Measurements from ENCODE around the gene EPHB2.

DNA sequence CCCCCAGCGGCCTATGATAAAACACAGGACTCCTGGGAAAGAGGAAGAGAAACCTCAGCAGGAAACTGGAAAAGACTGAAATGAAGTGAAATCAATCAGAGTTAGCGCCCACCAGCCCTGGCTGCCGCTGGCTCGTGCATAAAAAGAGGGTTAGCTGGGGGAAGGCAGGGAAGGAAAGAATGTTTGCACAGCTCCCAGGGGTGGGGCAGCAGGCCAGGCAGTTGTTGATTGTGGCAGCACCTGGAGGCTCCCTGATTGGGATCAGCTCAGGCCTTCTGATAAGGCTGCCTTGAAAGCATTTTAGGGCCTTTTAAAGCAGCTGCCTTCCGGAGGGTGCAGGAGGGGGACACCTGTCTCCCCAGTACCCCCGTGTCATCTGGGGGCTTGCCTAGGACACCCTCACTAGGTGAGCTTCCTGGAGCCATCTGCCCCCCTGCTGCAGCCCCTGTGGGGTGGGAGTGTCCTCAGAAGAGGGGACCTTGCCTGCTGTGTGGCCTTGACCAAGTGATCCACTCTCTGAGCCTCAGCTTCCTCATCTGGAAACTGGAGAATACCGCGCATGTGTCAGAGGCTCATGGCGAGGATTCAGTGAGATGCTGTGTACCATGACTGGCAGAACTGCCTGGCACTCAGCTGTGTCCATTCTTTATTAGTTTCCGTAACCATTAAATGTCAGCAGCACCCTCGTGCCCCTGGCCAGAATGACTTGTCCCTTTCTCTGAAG lies 6.6 kb downstream of the EPHB2 start:
- TF ChIP-seq EZH2 (IDR thresholded peaks at IDR 0.05; ENCODE audit: borderline replicate concordance, low read depth, low read length, severe bottlenecking) = no peak
- TF ChIP-seq, protein P1, sequence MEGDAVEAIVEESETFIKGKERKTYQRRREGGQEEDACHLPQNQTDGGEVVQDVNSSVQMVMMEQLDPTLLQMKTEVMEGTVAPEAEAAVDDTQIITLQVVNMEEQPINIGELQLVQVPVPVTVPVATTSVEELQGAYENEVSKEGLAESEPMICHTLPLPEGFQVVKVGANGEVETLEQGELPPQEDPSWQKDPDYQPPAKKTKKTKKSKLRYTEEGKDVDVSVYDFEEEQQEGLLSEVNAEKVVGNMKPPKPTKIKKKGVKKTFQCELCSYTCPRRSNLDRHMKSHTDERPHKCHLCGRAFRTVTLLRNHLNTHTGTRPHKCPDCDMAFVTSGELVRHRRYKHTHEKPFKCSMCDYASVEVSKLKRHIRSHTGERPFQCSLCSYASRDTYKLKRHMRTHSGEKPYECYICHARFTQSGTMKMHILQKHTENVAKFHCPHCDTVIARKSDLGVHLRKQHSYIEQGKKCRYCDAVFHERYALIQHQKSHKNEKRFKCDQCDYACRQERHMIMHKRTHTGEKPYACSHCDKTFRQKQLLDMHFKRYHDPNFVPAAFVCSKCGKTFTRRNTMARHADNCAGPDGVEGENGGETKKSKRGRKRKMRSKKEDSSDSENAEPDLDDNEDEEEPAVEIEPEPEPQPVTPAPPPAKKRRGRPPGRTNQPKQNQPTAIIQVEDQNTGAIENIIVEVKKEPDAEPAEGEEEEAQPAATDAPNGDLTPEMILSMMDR (IDR thresholded peaks at IDR 0.05; ENCODE audit: extremely low read depth in 1 of 2, insufficient read depth in 1 of 2, low read depth in 1 of 2, low read length in 2 of 2) = no peak
- no peak for TF ChIP-seq JUN (IDR thresholded peaks at IDR 0.05; ENCODE audit: borderline replicate concordance, insufficient read depth, insufficient read length, low read depth)
- no peak for TF ChIP-seq POLR2AphosphoS5 (IDR thresholded peaks at IDR 0.05; ENCODE audit: insufficient read depth, low read depth, low read length)
- TF ChIP-seq POLR2A (IDR thresholded peaks at IDR 0.05; ENCODE audit: low read depth, low read length) = no peak
- no peak for TF ChIP-seq MAX (IDR thresholded peaks at IDR 0.05; ENCODE audit: insufficient read depth, insufficient read length)
